ENCODE data around the gene C1QTNF9B. TPM values are rescaled to one million over a fixed set of nuclear protein-coding genes. Genes with fewer than 3 reads are reported as not detected.
A peak's percentile ranks its signal among the peaks of the same experiment; 100 is the strongest.

Gene C1QTNF9B
- total RNA-seq, 1 donor from 2014 or later: not detected

- Mint-ChIP-seq H3K4me3 (ENCODE audit: unreplicated experiment) (no peak overlapping the region), H3K36me3 (ENCODE audit: low read depth, unreplicated experiment) (no peaks in the 10 kb centered on the region), H3K9me3 (ENCODE audit: unreplicated experiment) (no peaks in the 10 kb centered on the region), H3K27ac (ENCODE audit: unreplicated experiment) (no peak overlapping the region), H3K27me3 (ENCODE audit: low read depth, unreplicated experiment) (peaks cover under 1% of the 10 kb centered on the region), H3K4me1 (ENCODE audit: low read depth, unreplicated experiment) (peaks cover under 1% of the 10 kb centered on the region)
- Histone ChIP-seq H4K20me1 (ENCODE audit: insufficient read depth, low read length) (no peaks in the 10 kb centered on the region), H2AFZ (ENCODE audit: low read depth, low read length) (no peak overlapping the region), H3K4me2 (ENCODE audit: low read length) (no peak overlapping the region), H3K9me3 (ENCODE audit: insufficient read depth, low read depth, low read length) (no peaks in the 10 kb centered on the region), H3K27ac (ENCODE audit: low read depth, low read length) (no peak overlapping the region), H3K9ac (ENCODE audit: low read length) (no peak overlapping the region), H3K4me3 (ENCODE audit: insufficient read depth, low read depth, low read length) (no peak overlapping the region), H3K27me3 (ENCODE audit: insufficient read depth, low read length) (no peaks in the 10 kb centered on the region), H3K36me3 (ENCODE audit: insufficient read depth, low read length) (no peaks in the 10 kb centered on the region), H3K79me2 (ENCODE audit: insufficient read depth, low read length) (no peaks in the 10 kb centered on the region), H3K4me1 (ENCODE audit: insufficient read depth, low read length) (peaks cover 7% of the 10 kb centered on the region)
- no peak for DNase-seq (ENCODE audit: low read depth)
- FAIRE-seq: no peak
- no peak for TF ChIP-seq CTCF (IDR thresholded peaks at IDR 0.05; ENCODE audit: insufficient read depth, low read depth, low read length)
- no peak for TF ChIP-seq EZH2 (IDR thresholded peaks at IDR 0.05; ENCODE audit: insufficient read depth, low read length)
Observed at GRCh38 chr13:23909606-23910005, 12.3 kb upstream of the C1QTNF9B start.

DNA sequence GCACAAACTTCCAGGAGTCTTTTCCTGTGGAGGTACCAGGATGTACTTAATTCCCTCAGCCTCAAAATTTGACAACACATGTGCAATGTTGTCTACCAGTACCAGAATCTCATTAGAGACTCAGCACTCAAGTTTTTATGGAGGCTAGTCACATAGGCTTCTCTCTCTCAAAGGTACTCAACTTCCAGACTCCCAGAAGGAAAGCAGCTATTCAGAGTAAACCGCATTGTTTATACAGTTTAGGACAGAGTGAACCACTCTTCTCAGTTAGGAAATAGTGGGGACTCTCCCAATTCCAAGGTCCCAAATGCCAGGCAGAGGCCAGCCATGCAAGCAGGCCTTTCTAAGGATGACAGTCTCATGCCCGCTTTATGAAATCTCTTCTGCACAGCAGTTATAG, 8.5 kb upstream of the C1QTNF9B start:
- H3K27ac Mint-ChIP-seq (ENCODE audit: unreplicated experiment): no peak overlapping the region
- TF ChIP-seq EZH2 (IDR thresholded peaks at IDR 0.05; ENCODE audit: insufficient read depth, low read length): no peak
- no peak for TF ChIP-seq CTCF (IDR thresholded peaks at IDR 0.05; ENCODE audit: insufficient read depth, low read depth, low read length)
- Histone ChIP-seq H3K4me1 (ENCODE audit: insufficient read depth, low read length) (peaks cover 23% of the 10 kb centered on the region), H3K4me2 (ENCODE audit: low read length) (peak overlapping the region; percentile 45), H3K9ac (ENCODE audit: low read length) (no peak overlapping the region), H3K36me3 (ENCODE audit: insufficient read depth, low read length) (no peaks in the 10 kb centered on the region), H2AFZ (ENCODE audit: low read depth, low read length) (no peak overlapping the region), H3K9me3 (ENCODE audit: insufficient read depth, low read depth, low read length) (no peaks in the 10 kb centered on the region), H4K20me1 (ENCODE audit: insufficient read depth, low read length) (no peaks in the 10 kb centered on the region), H3K27ac (ENCODE audit: low read depth, low read length) (peak overlapping the region; percentile 21), H3K79me2 (ENCODE audit: insufficient read depth, low read length) (no peaks in the 10 kb centered on the region), H3K4me3 (ENCODE audit: insufficient read depth, low read depth, low read length) (no peak overlapping the region), H3K27me3 (ENCODE audit: insufficient read depth, low read length) (no peaks in the 10 kb centered on the region)
- DNase-seq (ENCODE audit: low read depth): peak; percentile 25
- H3K27me3 Mint-ChIP-seq (ENCODE audit: low read depth, unreplicated experiment): peaks cover 17% of the 10 kb centered on the region
- no peak overlapping the region for H3K4me3 Mint-ChIP-seq (ENCODE audit: unreplicated experiment)
- no peak for FAIRE-seq
- H3K4me1 Mint-ChIP-seq (ENCODE audit: low read depth, unreplicated experiment): peaks cover 6% of the 10 kb centered on the region
- no peaks in the 10 kb centered on the region for H3K9me3 Mint-ChIP-seq (ENCODE audit: unreplicated experiment)
- no peaks in the 10 kb centered on the region for H3K36me3 Mint-ChIP-seq (ENCODE audit: low read depth, unreplicated experiment)

DNA sequence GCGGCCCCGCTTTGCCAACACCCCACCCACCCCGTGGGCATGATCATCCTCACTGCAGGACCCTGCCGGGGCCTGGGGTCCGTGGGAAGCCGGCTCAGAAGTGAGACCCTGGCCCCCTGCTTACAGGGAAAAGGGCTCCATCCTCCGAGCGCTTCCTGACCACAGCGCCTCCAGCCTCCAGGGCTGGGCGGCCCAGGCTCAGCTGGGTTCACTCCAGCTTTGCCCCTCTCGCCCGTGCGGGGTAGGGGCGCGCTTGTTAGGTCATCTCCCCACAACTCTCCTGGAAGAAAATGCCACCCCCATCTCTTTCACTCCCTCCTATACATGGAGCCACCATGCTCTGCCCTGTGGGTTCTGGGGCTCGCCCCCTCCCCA, 6.6 kb upstream of the C1QTNF9B start:
- TF ChIP-seq EZH2 (IDR thresholded peaks at IDR 0.05; ENCODE audit: insufficient read depth, low read length) (no peak), CTCF (IDR thresholded peaks at IDR 0.05; ENCODE audit: insufficient read depth, low read depth, low read length) (no peak)
- H3K4me1 ChIP-seq (ENCODE audit: insufficient read depth, low read length): peaks cover 27% of the 10 kb centered on the region
- peak overlapping the region; percentile 58 for H3K4me2 ChIP-seq (ENCODE audit: low read length)
- Mint-ChIP-seq H3K9me3 (ENCODE audit: unreplicated experiment) (no peaks in the 10 kb centered on the region), H3K27me3 (ENCODE audit: low read depth, unreplicated experiment) (peaks cover 17% of the 10 kb centered on the region), H3K27ac (ENCODE audit: unreplicated experiment) (no peak overlapping the region), H3K4me3 (ENCODE audit: unreplicated experiment) (no peak overlapping the region), H3K36me3 (ENCODE audit: low read depth, unreplicated experiment) (no peaks in the 10 kb centered on the region), H3K4me1 (ENCODE audit: low read depth, unreplicated experiment) (peaks cover 10% of the 10 kb centered on the region)
- H3K9me3 ChIP-seq (ENCODE audit: insufficient read depth, low read depth, low read length): no peaks in the 10 kb centered on the region
- H3K27ac ChIP-seq (ENCODE audit: low read depth, low read length): no peak overlapping the region
- no peak overlapping the region for H3K4me3 ChIP-seq (ENCODE audit: insufficient read depth, low read depth, low read length)
- no peaks in the 10 kb centered on the region for H3K27me3 ChIP-seq (ENCODE audit: insufficient read depth, low read length)
- no peak overlapping the region for H2AFZ ChIP-seq (ENCODE audit: low read depth, low read length)
- no peaks in the 10 kb centered on the region for H3K36me3 ChIP-seq (ENCODE audit: insufficient read depth, low read length)
- FAIRE-seq (no peak), DNase-seq (ENCODE audit: low read depth) (no peak)
- no peaks in the 10 kb centered on the region for H4K20me1 ChIP-seq (ENCODE audit: insufficient read depth, low read length)
- no peak overlapping the region for H3K9ac ChIP-seq (ENCODE audit: low read length)
- H3K79me2 ChIP-seq (ENCODE audit: insufficient read depth, low read length): no peaks in the 10 kb centered on the region

All from astrocyte (in vitro differentiated cells and primary cell).